OCI-LY7 (cell line): ENCODE data around the gene MTURN. TPM values are rescaled to one million over a fixed set of nuclear protein-coding genes. Genes with fewer than 3 reads are reported as not detected.

Experiments used
- BruUV-seq: library from RNA; stranded (reverse); fragments of 400-500 nt; replicated peaks from 2 replicates; lab custom pipeline; 2021; lab: Mats Ljungman, UMichigan
- CTCF ChIA-PET: fragments of 300-600 bp; sonication (Branson Sonifier 250); formaldehyde crosslinking; loops from one replicate; lab custom pipeline; 2022; ENCODE audit warnings: antibody characterized with exemption; ENCODE audit not compliant: unreplicated experiment; lab: Charles Lee
- POLR2A ChIA-PET: fragments of 300-600 bp; sonication (Branson Sonifier 250); formaldehyde crosslinking; loops from one replicate; lab custom pipeline; 2022; ENCODE audit warnings: antibody characterized with exemption; lab: Charles Lee
- DNase-seq: peaks from one replicate; pipeline ENCODE4 v3.0.0-alpha.2; 2015; ENCODE audit warnings: low spot score
- H2AFZ ChIP-seq: fragments of 200-600 bp; sonication (generic), shearing (Covaris generic); 2 replicates; pipeline ENCODE4 v1.6.1; 2014; ENCODE audit warnings: mild to moderate bottlenecking, antibody characterized with exemption, low read length, moderate library complexity
- H3K27ac ChIP-seq: fragments of 200-600 bp; sonication (generic); 2 replicates; pipeline ENCODE4 v1.5.1; 2014; ENCODE audit warnings: mixed run types, low read depth, mild to moderate bottlenecking, moderate library complexity, low read length, inconsistent platforms; ENCODE audit not compliant: poor library complexity, severe bottlenecking
- H3K36me3 ChIP-seq: fragments of 200-600 bp; sonication (generic); 2 replicates; pipeline ENCODE4 v1.6.1; 2014; ENCODE audit warnings: mild to moderate bottlenecking, antibody characterized with exemption, low read length, moderate library complexity, mixed read lengths; ENCODE audit not compliant: insufficient read depth
- H3K4me1 ChIP-seq: fragments of 200-600 bp; sonication (generic); 2 replicates; pipeline ENCODE4 v1.5.1; 2014; ENCODE audit warnings: mild to moderate bottlenecking, low read length; ENCODE audit not compliant: insufficient read depth, poor library complexity, severe bottlenecking
- H3K4me2 ChIP-seq: fragments of 200-600 bp; sonication (generic); 2 replicates; pipeline ENCODE4 v1.6.1; 2014; ENCODE audit warnings: mild to moderate bottlenecking, low read length
- H3K4me3 ChIP-seq: fragments of 200-600 bp; sonication (generic); 2 replicates; pipeline ENCODE4 v1.5.1; 2014; ENCODE audit warnings: mild to moderate bottlenecking, low read depth, low read length; ENCODE audit not compliant: poor library complexity, severe bottlenecking
- H3K79me2 ChIP-seq: fragments of 200-600 bp; sonication (generic); 2 replicates; pipeline ENCODE4 v1.6.1; 2016; ENCODE audit warnings: low read depth, mild to moderate bottlenecking, low read length, moderate library complexity, mixed read lengths; ENCODE audit not compliant: insufficient read depth
- H3K9me2 ChIP-seq: fragments of 200-600 bp; sonication (generic); 2 replicates; pipeline ENCODE4 v1.6.1; 2016; ENCODE audit warnings: mild to moderate bottlenecking, low read length, mixed read lengths; ENCODE audit not compliant: insufficient read depth
- H3K9me3 ChIP-seq: fragments of 200-600 bp; sonication (generic); 2 replicates; pipeline ENCODE4 v1.6.1; 2014; ENCODE audit warnings: mild to moderate bottlenecking, mixed run types, low read length, mixed read lengths
- H4K20me1 ChIP-seq: fragments of 200-600 bp; sonication (generic); 2 replicates; pipeline ENCODE4 v1.6.1; 2014; ENCODE audit warnings: mild to moderate bottlenecking, antibody characterized with exemption, low read length, moderate library complexity, mixed read lengths; ENCODE audit not compliant: insufficient read depth
- CTCF ChIP-seq: fragments of 200-600 bp; sonication (generic); conservative IDR thresholded peaks from 2 replicates; pipeline ENCODE4 v1.5.1; 2014; ENCODE audit warnings: mild to moderate bottlenecking, antibody characterized with exemption, low read length, moderate library complexity, mixed read lengths
- EZH2phosphoT487 ChIP-seq: fragments of 200-600 bp; sonication (generic); IDR thresholded peaks from 2 replicates; pipeline ENCODE4 v1.6.1; 2018; ENCODE audit warnings: low read depth, borderline replicate concordance, mild to moderate bottlenecking, mixed run types, antibody characterized with exemption, low read length, moderate library complexity, mixed read lengths
- intact Hi-C: fragments of 100-400 bp; cut with micrococcal nuclease; formaldehyde crosslinking; loops from one replicate; pipeline ENCODE4 v1.10.0; 2022; ENCODE audit not compliant: unreplicated experiment
- total RNA-seq, 2 experiments: library from RNA; depleted of rRNA in 1 of 2; stranded (reverse); fragments of >200 nt in 1 of 2; shearing (Covaris generic) in 1 of 2; gene quantifications; 2 replicates each; pipeline ENCODE4 v1.2.3, GENCODE V29; 2014 to 2022

Gene MTURN
- total RNA-seq, 2 experiments from 2014 or later = 2.9 to 4.1 TPM

GRCh38 chr7:30142710-30143109 lies 7.9 kb downstream of the MTURN start:
- H3K36me3 ChIP-seq = no peaks in the 10 kb centered on the region
- no TSS peak for BruUV-seq
- H3K9me2 ChIP-seq = no peaks in the 10 kb centered on the region
- ChIA-PET CTCF (no interaction called here), POLR2A (interaction anchor here (1.0 kb wide), 1 partner anchor 39 kb away, joined by 3 read pairs; no protein-coding TSS in a partner anchor)
- no peak overlapping the region for H3K4me3 ChIP-seq
- H3K9me3 ChIP-seq = no peaks in the 10 kb centered on the region
- intact Hi-C loops = no loop called here
- H3K27ac ChIP-seq = no peak overlapping the region
- no peaks in the 10 kb centered on the region for H4K20me1 ChIP-seq
- peaks cover 7% of the 10 kb centered on the region for H3K4me1 ChIP-seq
- no peak overlapping the region for H3K4me2 ChIP-seq
- no peak for DNase-seq
- TF ChIP-seq CTCF (no peak), EZH2phosphoT487 (no peak)
- no peak overlapping the region for H2AFZ ChIP-seq
- no peaks in the 10 kb centered on the region for H3K79me2 ChIP-seq

- no peak for TF ChIP-seq EZH2phosphoT487
- no peak for TF ChIP-seq CTCF
- H3K27ac ChIP-seq = no peak overlapping the region
- CTCF ChIA-PET = no interaction called here
- H4K20me1 ChIP-seq = no peaks in the 10 kb centered on the region
- H3K9me3 ChIP-seq = no peaks in the 10 kb centered on the region
- DNase-seq = no peak
- POLR2A ChIA-PET = no interaction called here
- intact Hi-C loops = no loop called here
- H3K36me3 ChIP-seq = no peaks in the 10 kb centered on the region
- H2AFZ ChIP-seq = no peak overlapping the region
- no peaks in the 10 kb centered on the region for H3K79me2 ChIP-seq
- H3K4me2 ChIP-seq = no peak overlapping the region
- H3K4me3 ChIP-seq = no peak overlapping the region
- no TSS peak for BruUV-seq
- H3K4me1 ChIP-seq = peaks cover 12% of the 10 kb centered on the region
- no peaks in the 10 kb centered on the region for H3K9me2 ChIP-seq
These were observed 9.0 kb downstream of the MTURN start for GRCh38 chr7:30143748-30144251.

DNA sequence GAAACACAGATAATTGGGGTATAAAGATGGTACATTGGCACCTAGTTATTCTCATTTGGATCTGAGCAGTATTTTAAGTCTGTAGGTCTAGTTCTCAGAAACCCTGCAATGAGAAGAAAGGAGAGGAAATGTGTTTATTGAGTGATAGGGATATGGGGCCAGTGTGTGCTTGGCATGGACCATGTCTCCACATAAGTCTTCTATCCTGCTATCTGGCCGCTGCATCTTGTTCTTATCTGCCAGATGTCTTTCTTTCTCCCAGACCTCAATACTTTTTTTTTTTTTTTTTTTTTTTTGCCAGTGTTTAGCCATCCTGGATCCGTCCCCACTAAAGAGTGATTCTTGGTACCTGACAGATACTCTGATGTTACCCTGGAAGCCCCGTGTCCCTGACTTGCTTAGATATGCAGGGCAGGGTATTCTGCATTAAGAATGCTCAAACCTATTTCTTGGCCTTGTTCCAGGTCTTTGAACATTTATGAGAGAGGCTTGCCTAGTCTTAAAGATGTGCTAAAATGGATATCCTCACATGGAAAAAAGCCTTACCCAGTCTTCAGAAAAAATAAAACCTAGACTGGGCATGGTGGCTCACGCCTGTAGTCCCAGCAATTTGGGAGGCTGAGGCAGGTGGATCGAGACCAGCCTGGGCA lies 10.0 kb downstream of the MTURN start:
- ChIA-PET CTCF (no interaction called here), POLR2A (no interaction called here)
- Histone ChIP-seq H3K4me3 (no peak overlapping the region), H2AFZ (no peak overlapping the region), H3K4me2 (no peak overlapping the region), H3K9me3 (no peaks in the 10 kb centered on the region), H3K79me2 (no peaks in the 10 kb centered on the region), H3K9me2 (no peaks in the 10 kb centered on the region), H3K4me1 (peaks cover 19% of the 10 kb centered on the region), H3K36me3 (no peaks in the 10 kb centered on the region), H4K20me1 (no peaks in the 10 kb centered on the region), H3K27ac (no peak overlapping the region)
- intact Hi-C loops = no loop called here
- DNase-seq = no peak
- no peak for TF ChIP-seq CTCF
- TF ChIP-seq EZH2phosphoT487 = no peak
- no TSS peak for BruUV-seq
